Astrocyte of the hippocampus (primary cell): ENCODE measurements around the gene ZNF274.
"Not testable (repeated sequence)": the region's sequence is repeated elsewhere in the genome, so short reads cannot be mapped to it uniquely, and the experiment has no call there.

Experiments used
- DNase-seq: peaks from one replicate; pipeline ENCODE4 v3.0.0; 2011; ENCODE audit warnings: low read depth, low spot score

Gene ZNF274

GRCh38 chr19:58182989-58183816 is at the start of gene ZNF274:
ZNF274 (plus strand) TSS chr19:58183061; CDS start chr19:58183966, 905 bp downstream.
- peak; percentile 97 for DNase-seq

- no peak for DNase-seq
Observed at GRCh38 chr19:58134244-58134643, 48.6 kb upstream of the ZNF274 start.

GRCh38 chr19:58145849-58146248 is 37.0 kb upstream of the ZNF274 start:
- DNase-seq: no peak

- DNase-seq: not testable (repeated sequence)
Observed at GRCh38 chr19:58147475-58147874, 35.4 kb upstream of the ZNF274 start.

GRCh38 chr19:58150328-58150921 is 32.4 kb upstream of the ZNF274 start, which contains the start of gene ZNF329:
ZNF329 (minus strand) TSS chr19:58150789; CDS start chr19:58129503, 21,286 bp downstream.
- peak; percentile 95 for DNase-seq

- no peak for DNase-seq
Observed at GRCh38 chr19:58153386-58153785, 29.5 kb upstream of the ZNF274 start.

- peak; percentile 64 for DNase-seq
Observed at GRCh38 chr19:58154287-58154678, 28.6 kb upstream of the ZNF274 start.

- DNase-seq: peak; percentile 99
Observed at GRCh38 chr19:58154679-58155648, 27.9 kb upstream of the ZNF274 start.

GRCh38 chr19:58157045-58157728 is 25.7 kb upstream of the ZNF274 start:
- DNase-seq: no peak

GRCh38 chr19:58166268-58166667 is 16.6 kb upstream of the ZNF274 start:
- no peak for DNase-seq

- DNase-seq: no peak
Observed at GRCh38 chr19:58166708-58167280, 16.1 kb upstream of the ZNF274 start.

GRCh38 chr19:58170860-58171259 is 12.0 kb upstream of the ZNF274 start:
- no peak for DNase-seq

GRCh38 chr19:58181902-58182576 is 822 bp upstream of the ZNF274 start:
- no peak for DNase-seq

- DNase-seq: peak; percentile 94
Observed at GRCh38 chr19:58182577-58182988, 278 bp upstream of the ZNF274 start.

- DNase-seq: no peak
Observed at GRCh38 chr19:58183817-58184215, 955 bp downstream of the ZNF274 start.

GRCh38 chr19:58196901-58197616 is 14.2 kb downstream of the ZNF274 start:
- peak; percentile 21 for DNase-seq

GRCh38 chr19:58203814-58204475 is 21.1 kb downstream of the ZNF274 start:
- DNase-seq: no peak

- no peak for DNase-seq
Observed at GRCh38 chr19:58204566-58204965, 21.7 kb downstream of the ZNF274 start.

- no peak for DNase-seq
Observed at GRCh38 chr19:58209577-58209976, 26.7 kb downstream of the ZNF274 start.
